NOMO-1 treated with dmso at 0.1 percent for 144 hours (cell line): ENCODE measurements around the gene OSBPL1A.
"Not testable (repeated sequence)": the region's sequence is repeated elsewhere in the genome, so short reads cannot be mapped to it uniquely, and the experiment has no call there.

Experiments
- DNase-seq: peaks from one replicate; lab custom pipeline; 2025; ENCODE audit not compliant: unreplicated experiment; lab: John Stamatoyannopoulos, UW

The OSBPL1A gene

DNA sequence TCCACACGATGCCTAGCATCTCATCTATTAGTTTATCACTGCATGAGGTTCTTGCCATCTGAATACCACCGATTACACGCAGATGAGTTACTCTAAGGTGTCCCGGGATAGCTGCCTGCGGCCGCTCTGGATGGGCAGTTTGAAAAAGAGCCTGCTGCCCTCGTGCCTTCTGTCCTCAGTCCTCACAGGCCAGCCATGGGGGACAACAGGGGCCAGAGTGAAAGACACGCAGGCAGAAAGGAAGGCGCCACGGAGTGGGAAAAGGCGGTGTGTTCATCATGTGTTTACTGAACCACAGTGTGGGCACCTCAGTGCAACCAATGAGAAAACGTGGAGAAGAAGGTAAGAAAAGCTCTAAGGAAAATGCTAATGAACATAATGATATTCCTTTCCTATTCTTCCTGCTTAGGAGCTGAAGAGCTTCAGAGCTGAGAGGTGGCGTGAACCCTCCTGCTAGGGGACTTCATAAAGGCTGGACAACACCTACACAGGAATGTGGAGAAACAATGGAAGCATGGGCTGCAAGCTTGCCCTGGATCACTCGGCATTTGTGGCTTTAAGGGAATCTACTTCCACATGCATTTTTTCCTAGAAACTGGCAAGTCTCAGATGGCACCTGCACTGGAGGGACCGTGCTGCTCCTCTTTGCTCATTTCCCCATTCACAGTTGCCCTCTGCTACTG is 207.8 kb downstream of the OSBPL1A start:
- no peak for DNase-seq

GRCh38 chr18:24189007-24189528 is 208.6 kb downstream of the OSBPL1A start:
- no peak for DNase-seq

GRCh38 chr18:24188120-24188519 is 209.5 kb downstream of the OSBPL1A start:
- DNase-seq: no peak

DNA sequence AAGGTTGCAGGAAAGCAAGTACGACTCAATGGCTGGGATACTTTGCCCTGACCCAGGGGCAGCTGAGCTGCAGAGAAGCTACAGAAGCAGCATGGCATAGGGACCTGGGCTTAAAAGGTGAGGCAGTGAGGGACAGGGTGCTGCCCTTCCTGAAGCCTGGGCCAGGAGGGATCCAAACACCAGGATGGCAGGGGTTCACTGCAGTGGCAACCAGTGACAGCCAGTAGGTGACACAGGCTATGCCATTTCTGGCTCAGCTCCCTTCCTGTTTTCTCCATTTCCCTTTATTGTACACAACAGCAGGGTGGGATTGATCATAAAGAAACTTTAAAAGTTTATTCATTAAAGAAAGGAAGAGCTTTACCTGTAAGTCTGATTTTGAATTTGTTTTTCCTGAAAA is 209.9 kb downstream of the OSBPL1A start:
- DNase-seq: no peak

DNA sequence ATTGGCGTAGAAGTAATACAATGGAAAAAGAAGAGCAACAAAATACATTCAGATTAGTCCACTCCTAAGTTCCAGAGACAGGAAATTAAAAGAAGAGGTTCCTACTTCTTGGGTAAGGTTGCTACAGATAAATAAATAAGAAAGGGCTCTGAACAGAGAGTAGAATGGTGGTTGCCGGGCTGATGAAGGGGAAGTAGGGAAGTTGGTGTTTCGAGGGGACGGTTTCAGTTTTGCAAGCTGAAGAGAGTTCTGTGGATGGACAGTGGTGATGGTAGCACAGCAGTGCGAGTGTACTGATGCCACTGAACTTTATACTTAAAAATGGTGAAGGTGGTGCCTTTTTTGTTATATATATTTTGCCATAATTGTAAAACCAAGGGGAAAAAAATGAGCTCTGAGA is 210.6 kb downstream of the OSBPL1A start:
- DNase-seq: peak; percentile 66

DNA sequence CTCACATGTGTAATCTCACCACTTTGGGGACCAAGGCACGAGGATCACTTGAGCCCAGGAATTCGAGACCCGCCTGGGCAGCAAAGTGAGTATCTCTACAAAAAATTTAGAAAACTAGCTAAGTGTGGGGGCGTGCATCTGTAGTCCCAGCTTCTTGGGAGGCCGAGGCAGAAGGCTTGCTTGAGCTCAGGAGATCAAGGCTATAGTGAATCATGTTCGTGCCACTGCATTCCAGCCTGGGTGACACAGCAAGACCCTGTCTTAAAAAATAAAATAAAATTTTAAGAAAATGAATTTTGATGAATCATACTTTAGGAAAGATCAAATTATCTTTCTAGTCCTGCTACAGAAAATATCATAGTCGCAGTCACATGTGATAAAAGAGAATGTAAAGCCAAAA is 211.8 kb downstream of the OSBPL1A start:
- DNase-seq: no peak

- no peak for DNase-seq
Observed at GRCh38 chr18:24181806-24182205, 215.8 kb downstream of the OSBPL1A start.

- DNase-seq: no peak
Observed at GRCh38 chr18:24180048-24180447, 217.6 kb downstream of the OSBPL1A start.

- DNase-seq: no peak
Observed at GRCh38 chr18:24177499-24178133, 220.0 kb downstream of the OSBPL1A start.

DNA sequence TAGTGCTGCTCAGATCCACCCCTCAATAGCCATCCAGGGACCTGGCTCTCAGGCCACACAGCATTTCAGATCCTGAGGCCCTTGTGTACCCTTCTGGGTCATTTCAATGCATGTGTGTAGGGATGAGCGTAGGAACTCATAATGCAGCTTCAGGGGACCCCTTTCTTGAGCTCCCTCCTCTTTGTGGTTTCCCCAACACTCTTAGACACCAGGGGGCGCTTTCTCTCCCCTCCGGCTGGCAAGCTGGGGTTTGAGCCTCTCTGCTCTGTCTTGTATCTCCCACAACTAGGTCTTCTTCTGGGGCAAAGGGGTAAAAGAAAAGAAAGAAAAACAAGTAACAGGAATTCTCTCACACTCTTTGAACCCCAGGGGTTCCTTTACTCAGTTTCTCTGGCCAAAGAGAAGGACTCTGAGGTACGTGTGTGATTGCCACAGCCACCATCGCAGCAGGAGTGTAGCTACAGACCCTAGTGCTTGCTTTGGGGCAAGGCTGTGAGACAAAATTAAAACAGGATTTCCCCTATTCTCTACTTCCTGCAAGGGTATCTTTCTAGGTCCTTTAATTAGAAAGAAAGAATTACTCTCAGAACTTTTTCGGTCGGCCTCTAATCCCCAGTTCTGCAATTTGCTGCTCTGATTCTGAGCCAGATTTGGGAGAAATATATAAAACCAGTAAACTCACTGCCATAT is 220.8 kb downstream of the OSBPL1A start:
- peak; percentile 2 for DNase-seq

DNA sequence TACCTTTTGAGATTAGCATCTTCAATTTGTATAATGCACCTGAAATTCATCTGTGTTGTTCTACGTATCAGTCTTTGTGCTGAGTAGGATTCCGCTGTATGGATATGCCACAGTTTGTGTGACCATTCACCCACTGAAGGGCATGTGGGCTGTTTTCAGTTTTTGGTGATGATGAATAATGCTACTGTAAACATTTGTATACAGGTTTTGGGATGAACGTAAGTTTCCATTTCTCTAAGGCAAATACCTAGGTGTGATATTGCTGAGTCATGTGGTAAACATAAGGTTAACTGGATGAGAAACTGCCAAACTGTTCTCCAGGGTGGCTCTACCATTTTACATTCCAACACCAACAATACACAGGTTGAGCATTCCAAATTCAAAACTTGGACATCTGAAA is 223.6 kb downstream of the OSBPL1A start:
- DNase-seq: no peak

DNA sequence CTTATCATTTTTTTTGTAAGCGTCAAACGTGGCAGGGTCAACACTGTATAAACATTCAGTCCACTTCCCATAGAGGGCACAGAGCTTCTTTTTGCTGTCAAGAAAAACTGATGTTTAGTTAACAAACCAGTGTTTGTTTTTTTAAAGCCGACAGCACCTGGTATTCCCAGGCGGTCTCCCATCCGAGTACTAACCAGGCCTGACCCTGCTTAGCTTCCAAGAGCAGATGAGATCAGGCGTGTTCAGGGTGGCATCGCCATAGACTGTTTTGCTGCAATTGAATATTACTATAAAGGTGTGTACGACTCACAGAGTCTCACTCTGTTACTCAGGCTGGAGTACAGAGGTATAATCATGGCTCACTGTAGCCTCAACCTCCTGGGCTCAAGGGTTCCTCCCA is 227.3 kb downstream of the OSBPL1A start:
- no peak for DNase-seq

DNA sequence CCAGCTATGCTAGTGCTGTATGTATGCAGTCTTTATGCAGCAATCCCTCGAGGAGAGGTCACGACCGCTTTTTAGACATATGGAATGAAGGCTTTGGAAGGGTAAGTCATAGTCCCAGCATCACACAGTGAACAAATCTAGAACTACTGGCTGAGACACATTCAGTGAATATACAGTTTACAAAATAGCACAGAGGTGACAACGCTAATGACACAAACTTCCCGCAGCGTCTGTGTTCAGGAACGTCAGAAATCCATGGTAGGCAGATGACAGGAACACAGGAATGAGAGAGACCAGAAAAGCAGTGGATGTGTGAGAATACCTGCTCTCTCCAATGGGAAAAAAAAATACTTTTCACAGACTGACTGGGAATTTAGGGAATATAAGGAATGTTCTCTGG is 229.1 kb downstream of the OSBPL1A start:
- no peak for DNase-seq

GRCh38 chr18:24161304-24161703 is 236.3 kb downstream of the OSBPL1A start:
- DNase-seq: no peak

DNA sequence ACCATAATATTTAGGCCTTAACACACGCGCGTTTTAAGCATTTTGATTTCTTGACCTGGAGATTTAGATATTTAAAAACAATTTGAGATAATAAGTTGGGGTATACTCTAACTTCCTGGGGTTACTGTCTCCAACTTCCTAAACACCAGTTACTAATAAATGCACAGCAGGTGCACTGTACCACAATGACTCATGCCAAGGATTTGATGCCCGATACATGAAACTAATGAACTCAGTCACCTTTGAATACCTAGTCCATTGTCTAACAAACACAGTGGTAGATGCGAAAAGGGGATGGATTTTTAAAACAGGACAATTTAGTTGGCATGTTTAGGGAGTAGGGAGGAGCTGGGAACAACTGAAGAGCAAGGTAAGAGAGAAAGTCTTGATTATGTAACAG is 237.5 kb downstream of the OSBPL1A start:
- no peak for DNase-seq

GRCh38 chr18:24157855-24158254 is 239.8 kb downstream of the OSBPL1A start:
- DNase-seq: no peak

DNA sequence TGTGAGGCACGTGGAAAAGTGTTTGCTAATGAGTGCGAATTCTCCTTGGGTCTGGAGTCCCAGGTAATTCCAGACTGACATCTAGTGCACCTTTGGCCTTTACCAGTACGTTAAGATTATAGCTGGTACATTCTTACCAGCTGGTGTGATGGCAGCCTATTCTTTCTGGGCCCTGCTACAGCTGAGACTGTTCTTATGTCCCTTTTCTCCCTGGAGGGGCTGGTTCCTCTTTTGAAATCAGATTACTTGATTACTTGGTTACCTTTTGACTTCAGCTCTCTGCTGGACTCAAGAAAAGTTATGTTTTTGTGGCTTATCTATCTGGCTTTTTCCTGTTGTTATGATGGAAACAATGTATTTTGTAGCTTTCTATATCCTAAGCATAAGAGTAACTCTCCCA is 244.2 kb downstream of the OSBPL1A start:
- no peak for DNase-seq

- DNase-seq: not testable (repeated sequence)
Observed at GRCh38 chr18:24149591-24149990, 248.0 kb downstream of the OSBPL1A start.

DNA sequence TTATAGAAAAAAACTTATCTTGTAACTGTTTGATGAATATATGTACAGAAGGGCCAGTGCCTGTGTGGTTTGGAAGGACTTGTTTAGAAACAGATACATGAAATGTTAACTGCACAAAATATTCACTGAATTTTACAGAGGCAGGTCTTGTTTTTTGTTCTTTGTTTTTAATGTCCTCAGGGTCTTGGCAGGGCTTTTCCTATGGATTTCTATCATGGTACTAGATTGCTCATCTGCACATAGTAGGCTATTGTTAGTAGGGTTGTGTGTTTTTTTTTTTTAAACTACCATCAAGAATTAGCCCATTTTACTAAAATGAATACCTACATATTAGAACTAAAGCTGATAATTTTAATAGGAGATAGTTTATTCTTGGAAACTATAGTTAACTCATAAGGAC is 255.2 kb downstream of the OSBPL1A start:
- DNase-seq: no peak

- no peak for DNase-seq
Observed at GRCh38 chr18:24140697-24141096, 256.9 kb downstream of the OSBPL1A start.

DNA sequence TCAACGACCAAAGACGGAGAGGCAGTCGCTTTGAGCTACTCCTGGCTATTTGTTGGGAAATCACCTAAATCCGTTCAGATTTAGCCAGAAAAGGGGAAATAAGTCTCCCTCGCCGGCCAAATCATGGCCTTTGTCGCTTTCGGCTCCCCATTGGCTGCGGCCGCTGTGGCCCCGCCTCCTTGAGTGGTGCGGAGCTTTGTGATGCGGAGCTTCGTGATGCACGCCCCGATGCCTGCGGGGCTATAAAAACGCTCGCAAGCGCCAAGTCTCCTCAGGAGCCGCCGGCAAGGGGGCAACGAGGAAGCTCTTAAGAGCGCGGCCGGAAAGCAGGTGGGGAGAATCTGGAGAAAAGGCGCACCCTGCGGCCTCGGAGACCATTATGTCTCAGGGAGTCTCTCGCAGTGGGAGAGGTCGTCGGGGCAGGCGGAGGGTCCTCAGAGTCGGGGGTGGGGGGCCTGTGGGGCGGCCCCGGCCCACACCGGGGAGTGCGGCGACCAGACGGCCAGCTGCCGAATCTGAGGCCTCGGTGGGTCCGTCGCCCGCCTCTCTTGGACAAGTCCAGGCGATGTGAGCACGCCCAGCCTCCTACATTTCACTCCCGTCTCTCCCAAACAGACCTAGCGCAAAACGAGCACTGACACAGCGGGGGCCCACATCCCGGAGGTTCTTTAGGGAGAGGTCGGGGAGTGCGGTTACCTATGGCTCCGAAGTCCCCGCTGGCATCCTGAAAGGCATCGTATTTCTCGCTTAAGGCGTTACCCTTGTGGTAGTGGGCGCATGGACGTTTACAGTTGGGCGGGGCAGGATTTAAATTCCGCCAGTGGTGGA is 258.6 kb downstream of the OSBPL1A start, which contains the start of gene CABYR:
Gene CABYR (plus strand): TSS at position 274 of the 828 bp plus-strand sequence. CDS start 4,053 bp downstream, outside the sequence.
- peak; percentile 77 for DNase-seq
